Embryonic facial prominence (tissue), 1 donor: ENCODE measurements around the gene AMIGO2.
"Not testable (repeated sequence)": the region's sequence is repeated elsewhere in the genome, so short reads cannot be mapped to it uniquely, and the experiment has no call there.

Experiments used
- DNase-seq: peaks from one replicate; pipeline ENCODE4 v3.0.0-alpha.2; 2016; ENCODE audit errors: extremely low spot score

The AMIGO2 gene

DNA sequence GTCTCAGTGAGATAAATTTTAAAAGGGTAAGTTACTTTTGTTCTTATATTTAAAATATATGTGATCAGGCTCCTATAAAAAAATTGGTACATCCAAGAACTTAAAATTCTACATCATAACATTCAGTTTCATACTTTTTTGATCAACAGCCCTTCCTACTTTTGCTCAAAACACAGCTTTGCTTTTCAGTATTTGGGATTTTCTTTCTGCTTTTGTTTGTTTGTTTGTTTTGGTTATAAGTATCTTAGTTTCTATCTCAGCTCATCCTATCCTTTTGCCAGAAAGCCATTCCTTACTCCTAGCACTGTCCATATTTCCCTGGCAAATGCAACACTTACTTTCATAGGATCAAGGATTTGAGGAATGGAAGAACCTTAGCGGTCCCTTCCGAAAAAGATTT, 5.0 kb downstream of the AMIGO2 start:
- DNase-seq, result no peak

DNA sequence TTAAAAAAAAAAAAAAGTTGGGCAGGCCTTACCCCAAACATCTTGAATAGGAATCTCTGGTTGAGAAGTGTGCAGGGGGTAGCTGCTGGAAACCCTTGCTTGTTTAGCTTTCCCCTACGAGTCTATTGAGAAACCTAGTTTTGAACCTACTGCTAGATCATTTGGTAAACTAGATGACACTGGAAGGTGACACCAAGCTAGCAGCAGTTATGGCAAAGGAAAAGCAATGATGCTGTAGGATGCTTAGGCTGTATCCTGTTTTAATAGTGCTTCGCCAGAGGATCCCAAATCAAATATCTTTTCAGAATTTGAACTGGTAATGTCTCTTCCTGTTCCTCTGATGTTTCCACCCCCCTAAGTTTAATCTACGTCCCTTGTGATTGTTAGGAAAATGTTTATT, 5.8 kb downstream of the AMIGO2 start:
- no peak for DNase-seq

DNA sequence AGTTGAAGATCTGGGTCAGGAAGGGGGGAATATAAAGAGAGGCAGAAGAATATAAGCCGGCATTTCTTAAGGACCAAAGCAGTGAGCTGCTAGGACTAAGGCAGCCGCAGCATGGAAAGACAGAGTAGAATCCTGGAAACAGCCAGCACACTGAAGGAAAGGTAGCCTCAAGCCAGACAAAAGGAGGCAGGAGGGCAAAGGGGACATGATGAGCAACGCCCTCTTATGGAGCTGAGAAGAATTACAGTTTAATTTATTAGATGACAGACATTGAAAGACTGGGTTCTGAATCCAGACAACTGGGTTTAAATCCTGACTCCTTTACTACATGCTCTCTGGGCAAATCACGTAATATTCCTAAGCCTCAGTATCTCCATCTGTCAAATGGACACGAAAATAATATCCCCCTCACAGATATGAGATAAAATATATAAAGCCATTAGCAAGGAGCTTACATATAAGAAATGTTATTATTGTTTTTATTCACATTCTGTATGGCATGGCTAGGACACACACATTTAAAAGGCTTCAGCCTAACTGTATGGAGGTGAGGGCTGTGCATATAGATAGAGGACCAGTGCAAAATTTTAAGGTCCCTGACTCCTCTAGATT, 8.4 kb downstream of the AMIGO2 start:
- no peak for DNase-seq

DNA sequence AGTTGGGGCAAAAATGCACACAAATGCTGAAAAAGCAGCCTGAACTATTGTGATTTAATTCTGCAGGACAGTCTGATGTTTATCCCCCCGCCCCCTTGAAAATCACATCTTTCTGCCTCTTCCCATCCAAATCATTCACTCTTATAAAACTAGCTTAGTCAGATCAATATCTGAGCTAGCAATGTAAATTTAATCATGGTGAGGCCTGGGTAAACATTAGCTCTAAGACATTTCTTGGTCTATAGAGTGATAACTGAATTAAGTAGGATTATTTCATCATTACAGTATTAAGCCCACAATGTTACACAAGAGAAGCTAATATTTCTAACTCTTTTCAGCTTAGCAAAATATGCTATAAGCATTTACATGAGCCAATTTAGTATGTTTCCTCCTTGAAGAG, 9.4 kb downstream of the AMIGO2 start:
- no peak for DNase-seq

DNA sequence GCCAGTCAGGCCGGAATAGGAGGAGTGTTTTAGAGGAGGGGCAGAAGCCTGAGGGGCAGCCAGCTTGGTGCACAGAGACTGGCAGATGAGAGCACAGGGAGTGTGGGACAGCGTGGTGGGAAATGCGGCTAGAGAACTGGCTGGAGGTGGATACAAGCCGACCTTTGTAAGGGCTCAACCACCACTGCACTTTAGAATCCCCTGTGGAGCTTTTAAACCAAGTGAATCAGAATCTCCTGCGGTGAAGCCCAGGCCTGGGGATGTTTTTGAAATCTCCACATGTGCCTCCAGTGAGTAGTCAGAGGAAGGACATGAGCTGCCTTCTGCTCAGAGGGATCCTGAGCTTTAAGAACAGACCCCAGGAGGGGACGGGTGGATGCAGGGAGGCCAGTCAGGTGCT, 11.2 kb downstream of the AMIGO2 start:
- no peak for DNase-seq

DNA sequence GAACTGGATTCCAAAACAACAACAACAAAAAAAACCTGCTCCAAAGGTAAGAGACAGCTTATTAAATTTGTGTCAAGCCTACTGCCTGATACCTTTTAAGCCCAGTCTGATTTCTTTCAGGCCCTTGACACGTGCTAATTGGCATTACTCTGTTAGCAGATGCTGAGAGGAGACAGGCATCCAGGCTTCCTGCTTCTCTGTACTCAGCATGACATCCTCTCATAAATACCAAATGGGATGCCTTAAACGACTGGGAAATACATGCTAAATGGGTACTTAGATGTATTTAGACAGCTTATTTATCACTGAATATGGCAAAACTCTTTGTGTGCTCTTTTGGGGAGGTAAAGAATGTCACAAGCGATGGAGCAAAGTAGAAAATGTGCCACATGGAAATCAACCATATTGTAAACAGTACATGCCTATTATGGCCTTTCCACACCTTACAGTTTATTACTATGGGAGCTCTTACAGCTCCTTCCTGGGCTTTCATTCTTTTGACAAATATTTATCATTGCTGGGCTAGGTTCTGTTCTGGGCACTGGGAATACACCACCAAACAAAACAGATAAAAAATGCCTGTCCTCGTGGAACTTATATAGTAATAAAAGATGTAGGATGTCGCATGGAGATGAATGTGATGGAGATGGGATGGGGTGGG, 11.9 kb downstream of the AMIGO2 start:
- no peak for DNase-seq

DNA sequence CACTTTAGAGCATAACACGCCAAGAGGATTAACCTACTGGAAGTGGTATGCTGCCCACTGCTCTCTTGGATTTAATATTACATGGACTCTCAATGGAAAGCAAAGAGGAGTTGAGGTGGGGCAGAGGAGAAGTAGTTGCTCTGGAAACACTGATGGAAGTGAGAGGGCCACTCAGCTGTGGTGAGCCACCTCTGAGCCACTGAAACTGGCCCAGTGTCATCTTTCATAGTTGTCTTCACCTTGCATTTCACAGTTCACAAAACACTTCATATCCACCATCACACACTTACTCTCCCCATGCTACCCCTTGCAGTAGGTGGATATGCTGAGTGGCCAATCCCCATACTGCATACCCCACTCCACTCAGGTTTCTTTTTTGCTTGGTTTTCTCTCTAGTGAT, 12.6 kb downstream of the AMIGO2 start:
- DNase-seq, result no peak

DNA sequence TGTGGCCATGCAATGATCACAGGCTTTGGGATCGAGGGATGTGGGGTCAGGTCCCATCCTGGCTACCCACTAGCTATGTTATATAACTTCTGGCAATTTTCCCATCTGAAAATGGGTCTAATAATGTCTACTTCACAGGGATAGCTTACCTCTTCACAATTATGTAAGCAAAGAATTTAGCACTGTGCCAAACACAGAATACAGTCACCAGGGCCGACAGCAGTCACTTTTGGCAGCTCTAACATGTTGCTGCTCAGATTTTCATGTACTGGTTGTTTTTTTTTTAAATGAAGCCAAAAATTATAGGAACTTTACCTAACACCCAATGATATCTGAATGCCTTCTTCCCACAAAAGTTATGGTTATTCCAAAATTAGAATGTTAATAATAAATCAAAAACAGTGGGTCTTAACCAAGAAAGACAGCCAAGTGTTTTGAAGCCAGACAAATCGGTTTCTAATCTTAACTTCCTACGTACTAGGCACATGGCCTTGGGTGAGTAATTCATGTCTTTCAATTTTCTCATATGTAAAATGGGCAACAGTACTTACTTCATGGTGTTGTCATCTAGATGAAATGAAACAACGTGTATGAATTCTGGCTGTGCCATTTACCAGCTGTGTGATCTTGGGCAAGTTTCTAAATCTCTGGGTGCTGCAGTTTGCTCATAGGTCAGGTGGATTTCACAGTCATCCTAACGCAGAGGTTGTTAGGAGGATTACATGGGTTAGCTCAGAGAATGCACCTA, 13.3 kb downstream of the AMIGO2 start:
- no peak for DNase-seq

DNA sequence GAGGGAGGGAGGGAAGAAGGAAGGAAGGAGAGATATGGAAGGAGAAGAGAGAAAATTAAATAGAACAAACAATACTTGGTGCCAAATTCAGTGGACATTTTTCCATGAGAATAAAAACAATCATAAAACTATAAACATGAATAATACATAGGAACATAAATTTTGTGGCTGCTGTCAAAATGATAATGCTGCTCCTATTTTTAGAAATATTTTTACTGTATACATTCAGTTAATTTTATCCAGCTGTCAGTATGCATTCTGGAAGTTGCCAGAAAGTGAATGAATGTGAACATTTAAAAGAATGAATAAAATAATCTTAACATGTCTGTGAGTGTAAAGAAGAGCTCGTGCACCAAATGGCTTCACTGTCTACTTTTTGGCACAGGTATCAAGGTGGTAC, 14.2 kb downstream of the AMIGO2 start:
- no peak for DNase-seq

DNA sequence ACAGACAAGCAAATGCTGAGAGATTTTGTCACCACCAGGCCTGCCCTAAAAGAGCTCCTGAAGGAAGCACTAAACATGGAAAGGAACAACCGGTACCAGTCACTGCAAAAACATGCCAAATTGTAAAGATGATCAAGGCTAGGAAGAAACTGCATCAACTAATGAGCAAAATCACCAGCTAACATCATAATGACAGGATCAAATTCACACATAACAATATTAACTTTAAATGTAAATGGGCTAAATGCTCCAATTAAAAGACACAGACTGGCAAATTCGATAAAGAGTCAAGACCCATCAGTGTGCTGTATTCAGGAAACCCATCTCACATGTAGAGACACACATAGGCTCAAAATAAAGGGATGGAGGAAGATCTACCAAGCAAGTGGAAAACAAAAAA, 21.1 kb downstream of the AMIGO2 start:
- not testable (repeated sequence) for DNase-seq

DNA sequence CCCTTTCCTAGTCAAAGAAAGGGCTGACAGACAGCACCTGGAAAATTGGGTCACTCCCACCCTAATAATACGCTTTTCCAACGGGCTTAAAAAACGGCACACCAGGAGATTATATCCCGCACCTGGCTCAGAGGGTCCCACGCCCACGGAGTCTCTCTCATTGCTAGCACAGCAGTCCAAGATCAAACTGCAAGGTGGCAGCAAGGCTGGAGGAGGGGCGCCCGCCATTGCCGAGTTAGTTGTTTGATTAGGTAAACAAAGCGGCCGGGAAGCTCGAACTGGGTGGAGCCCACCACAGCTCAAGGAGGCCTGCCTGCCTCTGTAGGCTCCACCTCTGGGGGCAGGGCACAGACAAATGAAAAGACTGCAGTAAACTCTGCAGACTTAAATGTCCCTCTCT, 22.8 kb downstream of the AMIGO2 start:
- not testable (repeated sequence) for DNase-seq

DNA sequence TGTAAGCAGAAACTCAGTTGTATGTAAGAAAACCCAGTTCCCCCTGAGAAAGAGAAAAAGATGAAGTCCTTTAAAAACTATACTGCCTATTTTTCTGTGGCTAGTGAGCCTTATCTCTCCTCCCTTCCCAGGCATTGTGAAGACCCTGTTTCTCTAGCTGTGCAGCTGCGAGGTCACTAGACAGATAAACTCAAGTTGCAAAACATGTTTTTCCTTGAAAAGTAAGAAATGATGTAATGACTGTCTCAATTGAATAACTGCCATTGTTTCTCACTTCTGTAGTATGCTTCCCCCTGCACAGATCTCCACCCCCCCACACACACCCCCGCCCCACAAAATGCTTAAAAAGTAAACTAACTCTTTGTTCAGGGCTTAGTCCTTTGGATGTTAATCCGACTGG, 23.9 kb downstream of the AMIGO2 start:
- not testable (repeated sequence) for DNase-seq

DNA sequence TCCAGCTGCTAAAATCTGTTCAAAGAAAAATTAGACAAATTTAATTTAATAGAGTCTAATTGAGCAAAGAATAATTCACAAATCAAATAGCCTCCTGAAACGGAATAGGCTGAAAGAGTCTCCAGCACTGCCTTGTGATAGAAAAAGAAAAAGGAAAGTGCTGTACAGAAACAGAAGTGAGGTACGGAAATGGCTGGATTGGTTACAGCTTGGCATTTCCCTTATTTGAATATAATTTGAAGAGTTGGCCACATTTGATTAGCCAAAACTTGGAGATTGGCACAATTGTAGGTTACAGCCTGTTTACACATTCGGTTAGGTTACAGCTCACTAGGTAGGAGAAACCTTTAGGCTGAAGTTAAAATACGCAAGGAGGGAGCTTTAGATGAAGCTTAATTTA, 25.1 kb downstream of the AMIGO2 start:
- no peak for DNase-seq

DNA sequence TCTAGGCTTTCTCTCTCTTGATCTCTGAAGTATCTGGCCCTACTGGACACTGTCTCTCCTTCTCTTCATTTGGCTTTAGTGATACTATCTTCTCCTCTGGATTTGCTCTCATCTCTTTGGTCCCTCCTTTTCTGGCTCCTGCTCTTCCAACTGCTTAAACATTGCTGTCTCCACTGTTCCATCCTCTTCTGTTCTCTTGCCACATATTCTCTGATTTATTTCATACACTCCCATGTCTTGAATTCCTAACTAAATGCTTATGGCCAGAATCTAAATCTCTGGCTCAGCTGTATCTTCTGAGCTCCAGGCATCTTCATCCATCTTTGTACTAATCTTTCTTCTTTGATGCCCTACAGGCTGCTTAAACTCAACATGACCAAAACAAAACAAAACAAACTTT, 25.8 kb downstream of the AMIGO2 start:
- DNase-seq, result no peak

DNA sequence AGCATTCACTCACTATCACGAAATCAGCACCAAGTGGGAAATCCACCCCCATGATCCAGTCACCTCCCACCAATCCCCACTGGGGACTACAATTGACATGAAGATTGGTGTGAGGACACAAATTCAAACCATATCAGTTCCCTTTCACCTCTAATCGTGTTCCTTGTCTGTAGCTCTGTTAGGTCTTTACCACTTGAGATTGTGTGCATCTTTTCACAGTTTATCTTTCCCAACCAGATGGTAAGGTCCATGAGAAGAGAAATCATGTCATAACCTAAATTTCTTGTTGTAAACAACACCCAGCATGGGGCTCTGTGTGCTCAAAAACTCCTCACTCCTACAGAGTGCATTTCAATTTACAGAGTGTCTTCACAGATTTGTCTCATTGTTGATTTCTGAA, 27.5 kb downstream of the AMIGO2 start:
- no peak for DNase-seq

DNA sequence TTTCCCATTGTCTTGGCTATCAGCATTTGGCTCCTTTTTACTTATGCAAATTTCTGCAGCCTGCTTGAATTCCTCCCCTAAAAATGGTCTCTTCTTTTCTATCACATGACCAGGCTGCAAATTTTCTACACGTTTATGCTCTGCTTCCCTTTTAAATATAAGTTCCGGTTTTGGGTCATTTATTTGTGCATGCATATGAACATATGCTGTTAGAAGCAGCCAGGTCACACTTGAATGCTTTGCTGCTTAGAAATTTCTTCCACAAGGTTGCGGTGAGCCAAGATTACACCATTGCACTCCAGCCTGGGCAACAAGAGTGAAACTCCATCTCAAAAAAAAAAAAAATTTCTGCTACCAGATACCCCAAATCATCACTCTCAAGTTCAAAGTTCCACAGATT, 28.5 kb downstream of the AMIGO2 start:
- not testable (repeated sequence) for DNase-seq

DNA sequence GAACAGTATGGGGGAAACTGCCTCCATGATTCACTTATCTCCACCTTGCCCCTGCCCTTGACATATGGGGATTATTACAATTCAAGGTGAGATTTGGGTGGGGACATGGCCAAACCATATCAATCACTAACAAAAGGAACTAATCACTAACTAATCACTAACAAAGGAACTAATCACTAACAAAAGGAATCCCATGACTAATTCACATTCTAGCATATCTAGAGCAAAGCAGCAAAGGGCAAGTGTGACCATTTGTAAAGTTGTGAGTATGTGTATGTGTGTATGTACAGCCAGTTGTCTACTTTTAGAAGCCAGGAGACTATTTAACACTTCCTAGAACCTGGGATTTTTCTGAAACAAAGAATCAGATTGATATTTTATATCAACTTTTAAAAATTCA, 31.2 kb downstream of the AMIGO2 start:
- no peak for DNase-seq

DNA sequence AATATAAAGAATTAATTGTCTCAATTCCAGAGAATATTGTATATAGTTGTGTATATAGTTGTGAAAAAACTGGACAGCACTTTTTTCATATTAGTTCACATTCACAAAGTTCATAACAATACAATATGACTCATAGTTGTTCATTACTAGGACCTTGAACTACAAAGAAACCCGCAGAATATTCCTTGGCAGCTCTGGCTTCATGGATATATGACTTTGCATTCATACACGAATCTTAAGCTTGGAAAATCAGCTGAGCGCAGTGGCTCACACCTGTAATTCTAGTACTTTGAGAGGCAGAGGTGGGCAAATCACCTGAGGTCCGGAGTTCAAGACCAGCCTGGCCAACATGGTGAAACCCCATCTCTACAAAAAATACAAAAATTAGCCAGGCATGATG, 38.4 kb downstream of the AMIGO2 start:
- no peak for DNase-seq

DNA sequence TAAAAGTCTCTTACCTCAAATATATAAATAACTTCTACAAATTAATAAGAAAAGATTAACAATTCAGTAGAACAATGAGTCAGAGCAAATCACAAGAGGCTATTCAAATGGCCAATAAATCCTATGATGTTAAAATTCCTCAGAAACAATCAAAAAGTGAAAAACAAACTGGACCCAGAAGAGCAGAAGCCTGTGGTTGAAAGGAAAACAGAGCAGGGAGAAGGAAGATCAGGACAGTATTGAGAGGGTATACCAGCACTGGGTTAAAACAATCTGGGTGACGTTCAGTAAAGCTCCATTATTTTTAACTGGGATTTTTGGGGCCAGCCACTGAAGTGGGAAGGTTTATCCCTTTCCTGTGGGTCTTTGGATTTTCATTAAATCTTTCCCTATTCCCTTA, 40.0 kb downstream of the AMIGO2 start:
- DNase-seq, result no peak

DNA sequence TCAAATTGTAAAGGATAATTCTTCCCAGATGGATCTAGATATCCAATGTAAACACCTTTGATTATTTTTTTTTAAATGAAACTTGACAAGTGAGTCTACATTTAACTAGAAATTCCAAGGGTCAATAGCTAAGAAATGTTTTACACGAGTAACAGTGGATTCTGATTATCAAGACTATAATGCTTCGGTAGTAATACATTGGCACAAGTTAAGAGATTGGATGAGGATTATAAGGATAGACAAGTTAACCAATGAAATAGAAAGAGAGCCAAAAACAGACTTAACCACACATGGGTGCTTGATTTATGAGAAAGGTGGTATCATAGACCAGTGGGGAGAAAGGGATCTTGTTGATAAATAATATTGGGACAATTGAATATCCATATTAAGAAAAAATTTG, 40.7 kb downstream of the AMIGO2 start:
- no peak for DNase-seq

DNA sequence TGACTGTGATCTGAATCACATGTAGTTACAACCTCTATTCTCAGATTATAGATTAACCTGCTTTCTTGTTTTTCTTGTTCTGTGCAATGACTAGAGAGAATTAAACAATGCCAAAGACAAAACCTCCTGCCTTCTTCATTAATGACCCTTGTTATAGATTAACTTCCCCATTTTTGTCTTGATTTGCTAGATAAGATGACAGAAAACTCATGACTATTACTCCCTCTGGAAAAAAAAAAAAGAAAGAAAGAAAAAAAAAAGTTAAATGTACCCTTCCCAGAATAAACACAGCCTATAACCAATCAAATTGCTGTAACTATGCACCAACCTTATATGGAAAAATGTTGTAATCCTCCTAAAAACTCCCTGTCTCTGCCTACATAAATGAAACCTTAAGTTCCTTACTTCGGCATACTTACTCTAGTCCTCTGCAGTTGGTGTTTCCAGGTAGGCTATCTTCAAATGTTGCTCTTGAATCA, 41.5 kb downstream of the AMIGO2 start:
- no peak for DNase-seq

DNA sequence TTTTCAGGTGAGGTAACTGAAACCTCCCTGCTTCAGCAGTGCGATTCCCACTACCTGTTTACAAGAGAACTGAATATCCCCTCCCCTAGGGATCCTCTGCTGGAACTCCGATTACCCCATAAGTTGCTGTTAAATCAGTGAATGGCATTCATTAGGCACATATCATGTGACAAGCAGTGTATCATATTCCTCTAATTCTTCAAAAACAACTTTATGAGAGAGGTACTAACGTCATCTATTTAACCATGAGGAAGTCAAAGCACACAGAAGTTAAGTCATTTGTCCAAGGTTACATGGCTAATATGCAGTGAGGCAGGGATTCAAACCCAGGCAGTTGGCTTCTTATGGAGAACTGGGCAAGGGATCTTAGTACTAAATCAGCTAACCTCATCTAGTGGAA, 44.3 kb downstream of the AMIGO2 start:
- no peak for DNase-seq

DNA sequence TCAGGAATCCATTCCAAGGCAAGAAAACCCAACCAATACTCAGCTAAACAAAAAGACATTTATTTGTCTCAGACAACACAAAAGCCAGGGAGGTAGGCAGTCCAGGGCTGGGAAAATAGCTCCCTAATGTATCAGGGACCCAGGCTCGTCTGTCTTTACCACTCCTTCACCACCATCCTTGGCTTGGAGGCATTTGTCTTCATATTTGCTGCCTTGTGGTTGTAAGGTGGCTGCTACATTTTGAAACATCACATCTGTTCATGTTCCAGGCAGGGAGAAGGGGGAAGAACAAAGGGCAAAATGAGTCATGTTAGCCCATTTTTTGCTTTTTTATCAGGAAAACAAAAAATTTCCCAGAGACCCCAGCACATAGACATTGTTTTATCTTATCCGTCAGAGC, 45.1 kb downstream of the AMIGO2 start:
- no peak for DNase-seq
